MV-4-11 (cell line): ENCODE measurements around the gene TRMT10C.

ENCODE experiments used
- DNase-seq: peaks from one replicate; lab custom pipeline; 2025; lab: John Stamatoyannopoulos, UW

The TRMT10C gene

DNA sequence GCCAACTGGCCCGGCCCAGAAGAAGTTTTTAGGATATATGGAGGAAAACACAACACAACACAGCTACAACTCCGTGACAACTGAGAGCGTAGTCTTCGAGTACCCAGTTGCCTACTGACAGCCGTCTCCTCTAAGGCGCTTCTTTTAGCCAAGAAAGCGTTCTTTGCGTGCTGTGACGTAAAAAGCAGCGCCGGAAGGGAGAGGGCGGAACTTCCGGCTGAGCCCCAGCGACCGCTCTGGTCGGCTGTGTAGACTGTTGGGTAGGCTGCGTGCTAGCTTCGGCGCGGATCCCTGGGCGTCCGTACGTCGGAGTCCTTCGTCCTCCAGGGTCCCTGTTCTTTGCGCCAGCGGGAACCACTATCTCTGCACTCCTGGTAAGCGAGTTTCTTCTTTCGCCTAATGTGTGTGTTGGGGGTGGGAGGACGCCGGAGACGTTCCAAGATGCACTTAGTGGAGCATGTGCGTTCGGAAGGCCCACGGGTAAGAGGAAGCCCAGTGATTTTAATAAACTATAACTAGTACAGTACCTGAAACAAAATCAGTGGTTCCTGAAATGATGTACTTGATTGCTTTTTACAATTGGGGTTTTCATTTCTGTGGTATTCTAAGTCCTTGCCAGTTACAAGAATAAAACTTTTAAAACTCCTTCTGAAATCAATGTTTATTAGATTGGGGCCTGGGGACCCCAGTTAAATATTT, at the start of gene TRMT10C:
Gene TRMT10C, plus strand, starts transcription at position 239 of the 699 bp plus-strand sequence. CDS start 2,914 bp downstream, outside the sequence.
- DNase-seq: peak; percentile 93

DNA sequence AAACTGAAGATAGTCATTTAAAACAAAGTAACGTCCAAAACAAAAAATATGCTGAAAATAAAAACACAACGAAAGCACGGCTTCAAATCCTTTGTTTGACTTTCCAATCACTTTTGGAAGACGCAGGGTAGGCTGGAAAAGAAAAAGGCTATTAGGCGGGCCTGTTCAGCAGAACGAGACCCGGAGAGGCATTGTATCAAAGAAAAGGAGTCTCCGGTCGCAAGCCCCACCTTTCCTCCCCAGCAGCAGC, 49.3 kb upstream of the TRMT10C start:
- no peak for DNase-seq

DNA sequence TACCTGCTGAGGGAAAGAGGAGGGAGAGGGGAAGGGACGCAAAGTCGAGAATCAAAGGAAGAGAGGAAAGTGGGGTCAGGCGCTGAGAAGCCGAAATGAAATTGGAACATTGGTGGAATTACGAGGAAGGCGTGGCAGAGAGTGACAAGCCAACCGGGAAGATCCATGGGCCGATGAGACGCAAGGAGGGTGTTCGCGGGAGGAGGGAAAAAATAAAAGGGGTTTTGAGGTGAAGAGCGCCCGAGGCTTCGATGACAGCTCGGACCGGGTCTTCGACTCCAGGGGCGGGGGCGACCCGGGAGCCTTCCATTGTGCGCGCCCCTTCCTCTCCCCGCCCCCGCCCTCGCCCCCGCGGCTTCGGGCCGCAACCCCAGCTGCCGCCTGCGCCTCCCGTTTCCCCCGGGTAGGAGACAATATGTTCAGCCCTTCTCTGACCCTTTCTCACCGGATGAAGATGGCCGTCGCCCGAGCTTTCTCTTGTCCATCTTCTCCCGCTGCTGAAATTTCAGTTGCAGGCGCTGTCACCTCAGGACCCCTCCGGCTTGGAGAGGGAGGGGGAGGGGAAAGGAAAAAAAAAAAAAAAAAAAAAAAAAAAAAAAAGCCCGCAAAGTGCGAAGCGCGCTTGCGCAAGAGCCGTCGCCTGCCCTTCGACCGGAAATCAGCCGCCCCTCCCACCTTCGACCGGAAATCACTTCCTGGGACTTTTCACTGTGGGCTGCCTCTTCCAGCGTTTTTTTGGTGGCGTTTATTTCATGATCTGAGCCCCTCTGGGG, 48.8 kb upstream of the TRMT10C start, which contains the start of gene SENP7:
Gene SENP7, minus strand, starts transcription at position 567 of the 773 bp plus-strand sequence. Its CDS starts 82 bp downstream, at position 485.
- DNase-seq: peak; percentile 75

DNA sequence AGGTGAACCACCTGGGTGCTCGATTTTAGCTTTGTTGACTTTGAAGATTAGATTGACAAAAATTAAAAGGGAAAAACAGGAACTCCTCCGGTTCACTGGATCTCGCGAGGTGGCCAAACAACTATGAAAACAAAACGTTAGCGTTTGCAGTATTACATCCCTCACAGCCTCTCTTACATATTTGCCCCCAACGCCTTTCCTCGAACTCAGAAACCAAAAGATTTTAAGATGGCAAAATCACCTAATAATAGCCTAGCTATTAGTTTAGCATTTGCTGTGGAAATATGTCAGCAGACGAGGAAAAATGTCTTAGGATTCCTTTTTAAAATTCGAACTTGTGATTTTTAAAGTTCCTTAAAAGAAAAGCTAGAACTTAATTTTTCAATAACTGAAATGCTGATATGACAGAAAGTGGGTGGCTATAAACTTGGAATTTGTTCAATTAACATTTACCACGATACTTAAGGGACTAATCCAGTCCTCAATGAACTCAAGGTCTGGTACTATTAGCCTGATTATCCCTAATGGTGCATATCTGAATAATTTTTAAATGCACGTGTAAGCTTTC, 48.2 kb upstream of the TRMT10C start:
- DNase-seq: no peak

DNA sequence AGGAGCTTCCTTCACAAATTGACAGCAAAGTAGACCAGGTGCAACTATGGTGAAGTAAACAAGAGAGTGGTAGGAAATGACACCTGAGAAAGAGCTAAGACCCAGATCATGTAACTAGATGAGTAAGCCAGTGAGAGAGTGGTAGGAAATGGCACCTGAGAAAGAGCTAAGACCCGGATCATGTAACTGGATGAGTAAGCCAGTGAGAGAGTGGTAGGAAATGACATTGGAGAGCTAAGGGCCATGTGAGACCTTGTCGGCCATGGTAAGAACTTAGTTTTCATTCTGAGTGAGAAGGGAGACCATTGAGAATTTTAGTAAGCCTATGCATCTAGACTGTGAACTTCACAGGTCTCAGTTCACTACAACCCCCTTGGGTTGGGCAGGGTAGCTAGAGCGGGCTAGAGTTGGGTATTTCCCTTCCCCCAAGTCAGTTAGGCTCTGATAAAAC, 43.2 kb upstream of the TRMT10C start:
- DNase-seq: no peak

DNA sequence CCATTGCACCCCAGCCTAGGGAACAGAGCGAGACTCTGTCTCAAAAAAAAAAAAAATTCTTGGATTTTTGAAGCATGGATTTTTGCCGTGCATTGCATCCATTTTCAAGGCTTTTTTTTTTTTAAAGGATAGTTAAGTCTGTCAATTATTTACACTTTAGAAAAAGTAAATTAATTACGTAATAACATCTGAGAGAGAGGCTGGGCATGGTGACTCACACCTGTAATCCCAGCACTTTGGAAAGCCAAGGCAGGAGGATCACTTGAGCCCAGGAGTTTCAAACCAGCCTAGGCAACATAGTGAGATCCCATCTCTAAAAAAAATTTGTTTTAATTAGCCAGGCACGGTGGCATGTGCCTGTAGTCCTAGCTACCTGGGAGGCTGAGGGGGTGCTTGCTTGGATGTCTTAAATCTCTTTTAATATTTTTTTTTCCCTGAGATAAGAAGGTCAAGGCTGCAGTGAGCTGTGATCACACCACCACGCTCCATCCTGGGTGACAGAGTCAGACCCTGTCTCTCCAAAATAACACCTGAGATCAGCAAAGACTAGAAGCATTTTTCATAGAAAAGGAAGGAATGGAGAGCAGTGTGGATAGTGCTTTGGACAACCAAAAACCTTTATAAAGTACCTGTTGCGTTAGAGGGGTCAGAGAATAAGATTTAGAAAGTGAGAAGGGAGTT, 41.8 kb upstream of the TRMT10C start:
- no peak for DNase-seq

DNA sequence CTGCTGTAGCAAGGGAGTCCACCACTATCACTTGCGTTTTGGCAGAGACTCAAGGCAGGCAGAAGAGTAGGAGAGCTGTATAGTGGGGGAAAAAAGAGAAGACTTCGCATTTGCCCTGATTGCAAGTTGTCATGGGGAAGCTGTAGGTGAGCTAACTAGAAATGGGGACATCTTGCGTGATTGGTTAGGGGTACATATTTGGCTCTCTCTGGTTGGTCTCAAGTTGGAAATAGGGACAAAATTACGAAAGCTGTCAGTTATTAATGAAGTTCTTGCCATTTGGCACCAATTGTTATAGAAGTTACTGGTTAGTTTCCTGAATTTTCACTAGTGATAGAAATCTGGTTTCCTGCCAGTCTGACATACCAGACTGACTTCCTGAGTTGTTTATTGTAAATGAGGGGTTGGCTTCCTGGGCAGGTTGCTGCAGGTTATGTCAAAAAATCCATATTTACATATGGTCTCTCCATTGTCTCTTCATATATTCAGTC, 40.4 kb upstream of the TRMT10C start:
- no peak for DNase-seq

DNA sequence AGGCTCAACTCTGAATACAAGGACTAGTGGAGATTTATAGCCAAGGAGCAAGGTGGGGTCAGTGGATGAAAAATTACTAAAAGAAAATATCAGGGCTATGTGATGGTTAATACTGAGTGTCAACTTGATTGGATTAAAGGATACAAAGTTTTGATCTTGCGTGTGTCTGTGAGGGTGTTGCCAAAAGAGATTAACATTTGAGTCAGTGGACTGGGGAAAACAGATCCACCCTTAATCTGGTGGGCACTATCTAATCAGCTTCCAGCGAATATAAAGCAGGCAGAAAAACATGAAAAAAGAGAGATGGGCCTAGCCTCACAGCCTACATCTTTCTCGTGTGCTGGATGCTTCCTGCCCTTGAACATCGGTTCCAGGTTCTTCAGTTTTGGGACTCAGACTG, 34.2 kb upstream of the TRMT10C start:
- DNase-seq: no peak

DNA sequence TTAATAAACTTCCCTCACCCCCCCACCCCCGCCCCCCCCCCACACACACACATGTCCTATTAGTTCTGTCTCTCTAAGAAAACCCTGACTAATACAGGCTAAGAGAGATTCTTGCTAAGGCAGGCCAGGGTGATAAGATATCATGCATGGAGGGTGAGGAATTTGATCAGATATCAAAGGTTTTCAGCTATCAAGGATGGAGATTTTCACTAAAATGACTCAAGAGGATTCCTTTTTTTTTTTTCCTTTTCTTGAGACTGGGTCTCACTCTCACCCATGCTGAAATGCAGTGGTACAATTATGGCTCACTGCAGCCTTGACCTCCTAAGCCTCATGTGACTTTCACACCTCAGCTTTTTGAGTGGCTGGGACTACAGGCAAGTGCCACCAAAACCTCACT, 33.8 kb upstream of the TRMT10C start:
- DNase-seq: no peak

DNA sequence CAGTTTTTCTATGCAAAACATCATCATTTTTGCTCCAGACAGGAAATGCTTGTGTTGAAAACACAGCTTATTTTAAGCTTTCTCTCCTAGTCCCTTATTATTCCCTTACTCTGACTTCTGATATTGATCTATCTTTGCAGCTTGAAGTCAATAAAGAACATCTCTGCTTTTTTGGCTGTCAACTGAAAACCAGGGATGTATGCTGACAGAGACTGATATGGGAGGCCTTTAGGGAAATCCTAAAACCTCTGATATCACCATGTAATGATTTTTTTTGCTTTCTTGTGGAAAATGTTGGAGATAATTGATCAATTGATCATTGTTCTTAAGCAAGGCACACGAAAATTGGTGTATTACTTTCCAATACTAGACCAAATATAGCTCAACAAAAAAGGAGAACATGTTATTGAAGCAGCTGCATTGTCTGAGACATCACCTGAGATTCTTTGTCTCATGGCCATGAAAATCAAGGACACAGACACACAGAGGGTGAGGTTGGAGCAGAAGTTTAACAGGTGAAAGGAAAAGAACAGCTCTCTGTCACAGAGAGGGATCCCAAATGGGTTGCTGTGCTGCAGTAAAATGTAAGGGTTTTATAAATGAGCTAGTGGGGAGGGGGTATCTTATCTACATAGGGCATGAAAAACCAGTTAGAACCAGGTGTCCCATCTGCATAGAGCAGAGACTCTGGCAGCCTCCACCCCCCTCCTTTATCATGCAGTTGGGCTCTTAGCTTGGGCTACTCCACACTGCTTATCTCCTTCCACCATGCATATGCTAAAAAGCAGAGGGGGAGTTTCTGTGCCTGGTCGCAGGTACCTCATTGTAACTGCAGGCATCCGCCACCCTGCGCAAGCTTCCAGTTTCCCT, 31.6 kb upstream of the TRMT10C start:
- no peak for DNase-seq

DNA sequence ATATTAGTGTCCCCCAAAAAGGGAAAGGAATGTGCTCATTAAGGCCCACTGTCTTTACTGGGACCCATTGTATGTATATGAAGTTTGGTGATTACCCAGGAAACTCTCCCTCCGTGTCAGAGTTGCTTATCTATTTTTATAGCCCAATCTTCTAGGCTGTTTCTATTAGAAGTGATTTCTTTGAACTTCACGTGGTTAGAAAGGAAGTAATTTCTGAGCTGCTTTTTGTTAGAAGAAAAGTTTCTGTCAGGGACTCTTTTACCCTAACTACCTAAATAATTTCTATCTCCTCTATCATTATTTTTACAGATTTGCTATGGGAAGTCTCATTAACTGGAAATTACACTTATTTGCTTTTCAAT, 31.0 kb upstream of the TRMT10C start:
- DNase-seq: no peak

DNA sequence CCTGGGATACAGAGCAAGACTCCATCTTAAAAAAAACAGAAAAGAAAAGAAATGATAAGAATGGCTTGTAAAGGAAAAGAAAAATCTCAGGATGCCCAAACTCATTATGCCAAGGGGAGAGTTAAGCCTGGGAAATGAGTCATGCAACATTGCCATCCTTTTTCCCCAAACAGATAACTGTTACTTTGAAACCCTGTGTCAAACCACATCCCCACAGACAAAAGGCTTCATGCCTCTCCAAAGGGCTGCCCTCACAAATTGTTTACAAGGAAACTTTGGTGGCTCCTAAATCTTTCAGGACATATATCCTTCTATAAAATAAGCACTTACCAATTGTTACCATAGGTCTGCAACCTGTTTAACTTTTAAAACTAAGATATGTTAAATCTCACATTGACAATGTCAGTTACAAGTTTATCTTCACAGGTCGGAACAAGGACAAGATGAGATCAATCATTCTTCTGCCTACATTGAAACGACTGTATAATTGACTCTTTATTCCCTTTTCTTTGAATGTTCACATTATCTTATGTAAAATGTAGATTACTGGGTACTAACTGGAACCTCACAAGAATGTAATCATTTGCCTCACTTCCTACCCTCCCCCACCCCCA, 30.1 kb upstream of the TRMT10C start:
- peak; percentile 74 for DNase-seq

DNA sequence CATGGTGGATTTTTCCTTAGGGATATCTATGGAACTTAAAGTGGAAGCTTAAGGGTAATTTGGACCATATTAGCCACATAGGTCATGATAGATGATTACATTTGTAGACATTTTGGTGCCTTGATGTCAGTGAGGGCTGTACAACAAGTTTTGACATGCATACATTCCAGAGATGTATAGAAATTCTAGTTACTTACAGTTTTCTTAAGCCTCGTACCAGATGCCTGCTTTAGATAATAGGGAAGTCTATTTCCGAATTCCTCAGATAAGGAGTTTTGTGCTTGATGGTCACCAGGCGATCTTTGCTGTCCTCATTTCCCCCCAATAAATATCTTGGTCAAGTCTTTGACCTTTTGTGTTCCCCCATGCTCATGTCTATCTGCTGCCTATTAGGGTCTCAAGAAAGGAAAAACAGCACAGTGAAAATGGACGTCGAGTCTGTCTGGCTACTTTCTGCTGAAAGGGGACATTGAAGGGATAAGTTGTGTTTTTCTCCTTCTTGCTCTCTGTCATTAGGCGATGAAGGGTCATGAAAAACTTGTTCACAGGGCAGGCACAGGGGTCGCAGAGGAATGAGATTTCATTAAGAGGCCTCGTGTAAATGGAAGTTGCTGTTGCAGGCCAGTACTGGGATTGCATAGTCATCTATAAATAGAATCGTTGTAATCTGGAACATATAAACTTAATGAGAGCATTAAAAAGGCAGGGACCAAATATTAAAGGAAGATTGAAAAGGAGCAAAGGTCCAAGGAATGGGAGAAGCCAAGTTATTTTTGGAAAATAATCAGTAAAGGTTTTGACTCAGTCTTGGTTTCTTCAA, 28.7 kb upstream of the TRMT10C start:
- no peak for DNase-seq

DNA sequence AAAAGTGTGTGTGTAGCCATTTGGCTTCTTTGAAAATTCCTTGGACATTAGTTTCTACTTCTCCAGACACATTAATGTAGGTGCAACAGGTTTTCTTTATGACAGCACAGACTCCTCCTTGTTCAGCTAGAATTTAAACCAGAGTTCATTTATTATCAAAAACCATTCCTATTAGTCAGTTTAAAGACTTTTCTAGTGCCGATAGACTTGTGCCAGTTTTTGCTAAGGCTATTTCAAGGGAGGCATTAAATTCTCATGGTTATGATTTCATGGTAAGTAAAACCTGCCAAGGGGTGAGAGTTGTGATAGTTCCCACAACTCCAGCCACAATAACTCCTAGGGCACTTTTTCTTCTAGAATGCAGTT, 28.1 kb upstream of the TRMT10C start:
- DNase-seq: no peak

DNA sequence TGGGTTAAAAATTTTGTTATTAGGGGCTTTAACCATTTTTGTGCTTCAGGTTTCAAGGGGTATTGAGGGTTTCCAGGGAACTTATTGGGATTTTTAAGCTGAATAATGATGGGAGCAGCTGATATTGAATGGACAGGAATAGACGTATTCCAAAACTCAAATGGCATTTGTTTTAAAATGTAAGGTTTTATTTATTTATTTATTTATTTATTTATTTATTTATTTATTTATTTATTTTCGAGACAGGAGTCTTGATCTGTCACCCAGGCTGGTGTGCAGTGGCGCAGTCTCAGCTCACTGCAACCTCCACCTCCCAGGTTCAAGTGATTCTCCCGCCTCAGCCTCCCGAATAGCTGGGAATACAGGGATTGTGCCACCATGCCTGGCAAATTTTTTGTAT, 26.4 kb upstream of the TRMT10C start:
- DNase-seq: no peak

DNA sequence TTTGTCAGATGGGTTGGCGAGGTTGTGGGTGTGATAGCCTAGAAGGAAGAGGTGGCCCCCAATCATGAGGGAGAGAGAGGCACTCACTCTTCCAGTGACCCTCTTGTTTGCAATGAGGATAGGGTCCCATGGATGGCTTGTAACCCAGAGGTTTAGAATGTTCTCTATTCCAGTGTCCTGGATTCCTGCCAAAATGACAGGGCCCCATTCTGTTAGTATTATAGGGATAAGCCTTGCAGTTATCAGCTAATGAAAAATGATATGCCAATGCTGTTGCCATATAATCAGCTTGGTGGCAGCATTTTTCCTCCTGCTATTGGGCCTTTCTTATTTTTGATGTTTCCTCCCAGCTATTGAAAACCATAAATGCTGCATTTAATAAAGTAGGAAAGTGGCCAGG, 25.4 kb upstream of the TRMT10C start:
- DNase-seq: no peak

DNA sequence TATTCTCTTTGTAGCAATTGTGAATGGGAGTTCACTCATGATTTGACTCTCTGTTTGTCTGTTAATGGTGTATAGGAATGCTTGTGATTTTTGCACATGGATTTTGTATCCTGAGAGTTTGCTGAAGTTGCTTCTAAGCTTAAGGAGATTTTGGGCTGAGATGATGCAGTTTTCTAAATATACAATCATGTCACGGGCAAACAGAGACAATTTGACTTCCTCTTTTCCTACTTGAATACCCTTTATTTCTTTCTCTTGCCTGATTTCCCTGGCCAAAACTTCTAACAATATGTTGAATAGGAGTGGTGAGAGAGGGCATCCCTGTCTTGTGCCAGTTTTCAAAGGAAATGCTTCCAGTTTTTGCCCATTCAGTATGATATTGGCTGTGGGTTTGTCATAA, 24.7 kb upstream of the TRMT10C start:
- DNase-seq: peak; percentile 28

DNA sequence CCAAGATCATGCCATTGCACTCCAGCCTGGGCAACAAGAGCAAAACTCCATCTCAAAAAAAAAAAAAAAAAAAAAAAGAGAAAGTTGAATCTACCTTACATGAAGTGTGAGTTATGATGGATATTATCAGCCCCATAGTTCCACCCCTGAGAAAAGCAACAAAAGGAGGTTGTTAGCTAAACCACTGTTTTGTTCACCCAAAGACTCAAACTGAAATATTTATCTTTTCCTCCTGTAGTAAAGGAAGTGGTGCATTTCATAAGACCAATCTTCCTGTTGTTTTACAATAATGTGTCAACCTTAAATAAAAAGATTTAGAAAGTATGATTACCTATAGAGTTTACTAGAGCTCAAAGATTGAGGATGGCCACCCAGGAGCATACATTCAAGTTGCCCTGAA, 18.7 kb upstream of the TRMT10C start:
- no peak for DNase-seq

DNA sequence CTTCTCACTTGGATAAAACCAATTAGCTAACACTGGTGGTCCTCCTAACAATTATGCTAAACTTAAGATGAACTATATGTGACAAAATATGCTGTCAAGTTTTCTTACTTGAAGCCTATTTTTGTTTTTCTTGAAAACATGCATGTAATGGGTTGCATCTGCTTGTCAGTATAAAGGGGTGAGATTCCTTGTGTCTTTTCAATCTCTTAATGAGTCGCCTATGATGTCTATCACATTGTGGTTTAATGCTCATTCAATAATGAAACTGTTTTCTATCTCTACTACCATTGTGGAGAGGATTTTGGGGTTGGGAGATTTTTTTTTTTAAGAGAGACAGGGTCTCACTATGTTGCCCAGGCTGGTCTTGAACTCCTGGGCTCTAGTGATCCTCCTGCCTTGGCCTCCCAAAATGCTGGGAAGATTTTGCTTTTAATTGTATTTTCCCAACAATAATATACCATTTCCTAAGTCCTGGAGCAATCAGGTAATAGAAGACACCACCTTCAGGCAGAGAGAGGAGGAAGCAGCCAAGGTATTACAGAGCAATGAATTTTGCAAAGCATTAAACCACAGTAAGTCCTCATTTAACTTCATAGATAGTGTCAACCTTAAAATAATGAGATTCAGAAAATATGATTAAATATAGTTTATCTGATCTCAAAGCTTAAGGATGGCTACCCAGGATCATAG, 17.4 kb upstream of the TRMT10C start:
- DNase-seq: no peak
